Upper lobe of left lung (tissue), 4 donors: Measurements from ENCODE around the gene INO80C.

Experiments
- CTCF ChIP-seq, 6 experiments: fragments of 450-650 bp in 4 of 6; fragments of 200-600 bp in 2 of 6; sonication (generic) in 2 of 6; IDR thresholded peaks; one replicate each; pipeline ENCODE4 v1.5.1; 2016 to 2019; ENCODE audit warnings: antibody characterized with exemption in 6 of 6
- EP300 ChIP-seq, 4 donors: sonication (generic); formaldehyde crosslinking; IDR thresholded peaks; one replicate each; pipeline ENCODE4 v1.5.1; 2017; ENCODE audit warnings: antibody characterized with exemption in 4 of 4, control low read depth in 2 of 4
- POLR2A ChIP-seq, 4 donors: fragments of 450-650 bp; IDR thresholded peaks; one replicate each; pipeline ENCODE4 v1.5.1; 2016 to 2017; ENCODE audit warnings: antibody characterized with exemption in 4 of 4, mild to moderate bottlenecking in 2 of 4
- POLR2AphosphoS5 ChIP-seq, 2 donors: sonication (generic); formaldehyde crosslinking; IDR thresholded peaks; one replicate each; pipeline ENCODE4 v1.5.1; 2017; ENCODE audit warnings: antibody characterized with exemption in 2 of 2

- TF ChIP-seq CTCF (IDR thresholded peaks at IDR 0.05) (no peak), EP300 (IDR thresholded peaks at IDR 0.05) (no peak), POLR2A (IDR thresholded peaks at IDR 0.05) (no peak), POLR2AphosphoS5 (IDR thresholded peaks at IDR 0.05) (no peak)
Observed at GRCh38 chr18:35521133-35521532, 23.4 kb upstream of the INO80C start.
